T-helper 1 cell treated with Interleukin-12 subunit alpha and Interleukin-12 subunit beta and Interleukin-4 antibody, amounts not matched to agents 30 μg/mL and 1 μg/mL, for 36 hours (primary cell): ENCODE results near the gene LARP6.

Experiments
- H3K27ac Mint-ChIP-seq: one replicate; pipeline ENCODE4 v1.8.0; 2021; ENCODE audit warnings: mild to moderate bottlenecking, mixed read lengths
- H3K27me3 Mint-ChIP-seq: one replicate; pipeline ENCODE4 v1.8.0; 2021; ENCODE audit warnings: low read depth, mixed read lengths
- H3K36me3 Mint-ChIP-seq: one replicate; pipeline ENCODE4 v1.8.0; 2021; ENCODE audit warnings: low read depth, mixed read lengths
- H3K4me1 Mint-ChIP-seq: one replicate; pipeline ENCODE4 v1.8.0; 2021; ENCODE audit warnings: low read depth, mixed read lengths
- H3K4me3 Mint-ChIP-seq: one replicate; pipeline ENCODE4 v1.8.0; 2021; ENCODE audit warnings: mild to moderate bottlenecking, moderate library complexity, mixed read lengths
- H3K9me3 Mint-ChIP-seq: one replicate; pipeline ENCODE4 v1.8.0; 2021; ENCODE audit warnings: mixed read lengths

Gene LARP6

GRCh38 chr15:70852501-70853317 is 1.2 kb downstream of the LARP6 start:
- no peaks in the 10 kb centered on the region for H3K36me3 Mint-ChIP-seq
- no peaks in the 10 kb centered on the region for H3K9me3 Mint-ChIP-seq
- H3K27ac Mint-ChIP-seq: no peak overlapping the region
- H3K4me3 Mint-ChIP-seq: no peak overlapping the region
- H3K4me1 Mint-ChIP-seq: peaks cover 2% of the 10 kb centered on the region
- peaks cover 65% of the 10 kb centered on the region for H3K27me3 Mint-ChIP-seq

- Mint-ChIP-seq H3K36me3 (no peaks in the 10 kb centered on the region), H3K27me3 (peaks cover 69% of the 10 kb centered on the region), H3K4me3 (no peak overlapping the region), H3K27ac (no peak overlapping the region), H3K4me1 (peaks cover 2% of the 10 kb centered on the region), H3K9me3 (no peaks in the 10 kb centered on the region)
Measured at GRCh38 chr15:70851889-70852288, 2.1 kb downstream of the LARP6 start.

GRCh38 chr15:70845602-70846360 is 8.2 kb downstream of the LARP6 start:
- no peaks in the 10 kb centered on the region for H3K36me3 Mint-ChIP-seq
- peaks cover 27% of the 10 kb centered on the region for H3K27me3 Mint-ChIP-seq
- H3K9me3 Mint-ChIP-seq: no peaks in the 10 kb centered on the region
- no peaks in the 10 kb centered on the region for H3K4me1 Mint-ChIP-seq
- H3K4me3 Mint-ChIP-seq: no peak overlapping the region
- H3K27ac Mint-ChIP-seq: no peak overlapping the region

- Mint-ChIP-seq H3K27me3 (no peaks in the 10 kb centered on the region), H3K27ac (no peak overlapping the region), H3K36me3 (no peaks in the 10 kb centered on the region), H3K4me3 (no peak overlapping the region), H3K4me1 (no peaks in the 10 kb centered on the region), H3K9me3 (no peaks in the 10 kb centered on the region)
Measured at GRCh38 chr15:70837476-70837875, 16.5 kb downstream of the LARP6 start.

- H3K27me3 Mint-ChIP-seq: no peaks in the 10 kb centered on the region
- H3K4me3 Mint-ChIP-seq: no peak overlapping the region
- no peaks in the 10 kb centered on the region for H3K4me1 Mint-ChIP-seq
- H3K27ac Mint-ChIP-seq: no peak overlapping the region
- H3K36me3 Mint-ChIP-seq: no peaks in the 10 kb centered on the region
- no peaks in the 10 kb centered on the region for H3K9me3 Mint-ChIP-seq
Measured at GRCh38 chr15:70835841-70836240, 18.1 kb downstream of the LARP6 start.

GRCh38 chr15:70835415-70835814 is 18.5 kb downstream of the LARP6 start:
- no peaks in the 10 kb centered on the region for H3K4me1 Mint-ChIP-seq
- no peaks in the 10 kb centered on the region for H3K27me3 Mint-ChIP-seq
- H3K36me3 Mint-ChIP-seq: no peaks in the 10 kb centered on the region
- H3K4me3 Mint-ChIP-seq: no peak overlapping the region
- H3K27ac Mint-ChIP-seq: no peak overlapping the region
- H3K9me3 Mint-ChIP-seq: no peaks in the 10 kb centered on the region

- no peaks in the 10 kb centered on the region for H3K4me1 Mint-ChIP-seq
- H3K4me3 Mint-ChIP-seq: no peak overlapping the region
- H3K27me3 Mint-ChIP-seq: no peaks in the 10 kb centered on the region
- no peak overlapping the region for H3K27ac Mint-ChIP-seq
- H3K9me3 Mint-ChIP-seq: no peaks in the 10 kb centered on the region
- H3K36me3 Mint-ChIP-seq: no peaks in the 10 kb centered on the region
Measured at GRCh38 chr15:70834999-70835398, 19.0 kb downstream of the LARP6 start.

- Mint-ChIP-seq H3K4me3 (no peak overlapping the region), H3K9me3 (no peaks in the 10 kb centered on the region), H3K27ac (no peak overlapping the region), H3K27me3 (no peaks in the 10 kb centered on the region), H3K4me1 (no peaks in the 10 kb centered on the region), H3K36me3 (no peaks in the 10 kb centered on the region)
Measured at GRCh38 chr15:70833861-70834765, 19.8 kb downstream of the LARP6 start.

GRCh38 chr15:70833422-70833821 is 20.5 kb downstream of the LARP6 start:
- Mint-ChIP-seq H3K4me1 (no peaks in the 10 kb centered on the region), H3K9me3 (no peaks in the 10 kb centered on the region), H3K4me3 (no peak overlapping the region), H3K36me3 (no peaks in the 10 kb centered on the region), H3K27me3 (no peaks in the 10 kb centered on the region), H3K27ac (no peak overlapping the region)

GRCh38 chr15:70832176-70832575 is 21.8 kb downstream of the LARP6 start:
- no peaks in the 10 kb centered on the region for H3K36me3 Mint-ChIP-seq
- H3K27me3 Mint-ChIP-seq: no peaks in the 10 kb centered on the region
- H3K27ac Mint-ChIP-seq: no peak overlapping the region
- no peaks in the 10 kb centered on the region for H3K9me3 Mint-ChIP-seq
- H3K4me3 Mint-ChIP-seq: no peak overlapping the region
- H3K4me1 Mint-ChIP-seq: no peaks in the 10 kb centered on the region

GRCh38 chr15:70831094-70831911 is 22.7 kb downstream of the LARP6 start:
- no peak overlapping the region for H3K27ac Mint-ChIP-seq

GRCh38 chr15:70830615-70831014 is 23.3 kb downstream of the LARP6 start:
- no peak overlapping the region for H3K27ac Mint-ChIP-seq
- no peak overlapping the region for H3K4me3 Mint-ChIP-seq
- H3K9me3 Mint-ChIP-seq: no peaks in the 10 kb centered on the region
- H3K4me1 Mint-ChIP-seq: no peaks in the 10 kb centered on the region
- H3K36me3 Mint-ChIP-seq: no peaks in the 10 kb centered on the region
- no peaks in the 10 kb centered on the region for H3K27me3 Mint-ChIP-seq

More at GRCh38 chr15:70831094-70831911, 22.7 kb downstream of the LARP6 start:
- Mint-ChIP-seq H3K4me3 (no peak overlapping the region), H3K4me1 (no peaks in the 10 kb centered on the region), H3K36me3 (no peaks in the 10 kb centered on the region), H3K27me3 (no peaks in the 10 kb centered on the region), H3K9me3 (no peaks in the 10 kb centered on the region)

GRCh38 chr15:70829371-70830166 is 24.4 kb downstream of the LARP6 start:
- H3K36me3 Mint-ChIP-seq: no peaks in the 10 kb centered on the region
- no peak overlapping the region for H3K4me3 Mint-ChIP-seq
- H3K9me3 Mint-ChIP-seq: no peaks in the 10 kb centered on the region

More at GRCh38 chr15:70829371-70830166, 24.4 kb downstream of the LARP6 start:
- Mint-ChIP-seq H3K27me3 (no peaks in the 10 kb centered on the region), H3K27ac (no peak overlapping the region), H3K4me1 (no peaks in the 10 kb centered on the region)
